Activated naive CD4-positive, alpha-beta T cell treated with anti-CD3 and anti-CD28 coated beads, Interleukin-2, amount 10 ng/mL, durations not matched to agents 7 days and 5 days (primary cell): ENCODE measurements around the gene PRKAG1.

ENCODE experiments used
- CTCF ChIA-PET: fragments of 350-600 bp; sonication (Branson Sonifier 250); formaldehyde crosslinking; loops from one replicate; lab custom pipeline; 2021; ENCODE audit warnings: antibody characterized with exemption; lab: Charles Lee
- DNase-seq: peaks from one replicate; pipeline ENCODE4 v3.0.0-alpha.2; 2020
- H3K27ac Mint-ChIP-seq: one replicate; pipeline ENCODE4 v1.8.0; 2021; ENCODE audit warnings: mild to moderate bottlenecking, moderate library complexity, mixed read lengths
- H3K27me3 Mint-ChIP-seq: one replicate; pipeline ENCODE4 v1.8.0; 2021; ENCODE audit warnings: mild to moderate bottlenecking, mixed read lengths
- H3K36me3 Mint-ChIP-seq: one replicate; pipeline ENCODE4 v1.8.0; 2021; ENCODE audit warnings: mixed read lengths
- H3K4me1 Mint-ChIP-seq: one replicate; pipeline ENCODE4 v1.8.0; 2021; ENCODE audit warnings: mixed read lengths
- H3K4me3 Mint-ChIP-seq: one replicate; pipeline ENCODE4 v1.8.0; 2021; ENCODE audit warnings: mild to moderate bottlenecking, moderate library complexity, mixed read lengths
- H3K9me3 Mint-ChIP-seq: one replicate; pipeline ENCODE4 v1.8.0; 2021; ENCODE audit warnings: mixed read lengths

PRKAG1 gene

GRCh38 chr12:49032679-49033447, 14.3 kb upstream of the PRKAG1 start:
- Mint-ChIP-seq H3K36me3 (peaks cover 43% of the 10 kb centered on the region), H3K27ac (peak overlapping the region; percentile 33), H3K27me3 (no peaks in the 10 kb centered on the region), H3K4me1 (peaks cover 4% of the 10 kb centered on the region), H3K9me3 (no peaks in the 10 kb centered on the region), H3K4me3 (no peak overlapping the region)
- DNase-seq = no peak
- CTCF ChIA-PET = interaction anchor here (0.5 to 4.3 kb wide), 4 partner anchors 8 to 234 kb away, joined by 3 to 18 read pairs (median 4); no protein-coding TSS in a partner anchor

DNA sequence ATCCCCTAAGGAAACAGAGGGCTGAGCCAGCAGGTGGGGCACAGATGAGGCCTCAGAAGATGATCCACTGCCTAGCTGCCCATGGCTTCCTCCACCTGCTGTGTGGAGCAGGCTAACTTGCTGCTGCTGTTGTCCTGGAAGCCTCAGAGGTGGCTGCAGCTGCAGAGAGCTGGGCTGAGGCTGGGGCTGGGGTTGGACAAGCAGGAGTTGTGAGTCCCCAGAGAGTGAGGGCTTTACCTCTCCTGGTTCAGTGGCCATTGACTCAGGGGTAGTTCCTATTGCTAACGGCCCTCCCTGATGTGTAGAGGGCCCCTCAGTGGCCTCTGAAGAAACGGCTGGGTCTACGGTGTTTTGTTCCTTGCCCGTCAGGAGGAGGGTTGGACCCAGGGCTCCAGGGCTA, 13.7 kb upstream of the PRKAG1 start:
- H3K27ac Mint-ChIP-seq = peak overlapping the region; percentile 33
- peaks cover 4% of the 10 kb centered on the region for H3K4me1 Mint-ChIP-seq
- no peaks in the 10 kb centered on the region for H3K9me3 Mint-ChIP-seq
- no peaks in the 10 kb centered on the region for H3K27me3 Mint-ChIP-seq
- H3K4me3 Mint-ChIP-seq = no peak overlapping the region
- CTCF ChIA-PET = interaction anchor here (2.0 to 4.3 kb wide), 2 partner anchors 9 to 11 kb away, joined by 5 to 18 read pairs; no protein-coding TSS in a partner anchor
- DNase-seq = no peak
- H3K36me3 Mint-ChIP-seq = peaks cover 48% of the 10 kb centered on the region

DNA sequence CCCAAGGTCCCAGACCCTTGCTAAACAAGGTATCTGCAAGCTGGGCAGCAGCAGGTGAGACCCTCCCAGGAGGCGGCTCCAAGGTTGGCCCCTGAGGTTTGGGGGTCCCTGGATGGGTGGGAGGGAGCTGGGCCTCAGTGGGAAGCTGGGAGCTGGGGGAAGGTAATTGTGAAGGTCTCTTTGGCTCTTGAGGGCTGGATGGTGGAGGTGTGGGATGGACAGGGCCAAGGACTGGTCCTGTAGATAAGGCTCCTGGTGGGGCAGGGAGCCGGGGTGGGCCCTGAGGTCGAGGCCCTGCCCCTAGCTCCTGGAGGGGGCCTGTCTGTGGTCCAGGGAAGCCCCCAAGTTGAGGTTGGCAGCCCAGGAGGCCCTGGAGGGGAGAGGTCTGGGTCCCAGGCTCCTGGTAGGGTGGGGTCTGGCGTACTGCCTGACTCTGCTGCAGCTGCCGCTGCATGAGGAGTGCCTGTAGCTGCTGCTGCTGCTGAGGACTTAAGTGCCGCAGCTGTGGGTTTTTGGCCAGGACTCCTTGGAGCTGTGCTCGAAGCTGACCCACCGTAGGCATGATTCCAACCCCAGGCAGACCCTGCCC, 13.1 kb upstream of the PRKAG1 start:
- Mint-ChIP-seq H3K27me3 (no peaks in the 10 kb centered on the region), H3K9me3 (no peaks in the 10 kb centered on the region), H3K4me1 (peaks cover 4% of the 10 kb centered on the region), H3K36me3 (peaks cover 43% of the 10 kb centered on the region), H3K4me3 (no peak overlapping the region), H3K27ac (no peak overlapping the region)
- CTCF ChIA-PET = interaction anchor here (2.0 kb wide), 1 partner anchor 10 kb away, joined by 5 read pairs; no protein-coding TSS in a partner anchor
- no peak for DNase-seq

- peak overlapping the region; percentile 37 for H3K27ac Mint-ChIP-seq
- CTCF ChIA-PET = interaction anchor here (0.7 to 2.4 kb wide), 4 partner anchors 10 to 13 kb away, joined by 3 to 22 read pairs (median 6); no protein-coding TSS in a partner anchor
Observed at GRCh38 chr12:49030714-49031572, 12.4 kb upstream of the PRKAG1 start.

DNA sequence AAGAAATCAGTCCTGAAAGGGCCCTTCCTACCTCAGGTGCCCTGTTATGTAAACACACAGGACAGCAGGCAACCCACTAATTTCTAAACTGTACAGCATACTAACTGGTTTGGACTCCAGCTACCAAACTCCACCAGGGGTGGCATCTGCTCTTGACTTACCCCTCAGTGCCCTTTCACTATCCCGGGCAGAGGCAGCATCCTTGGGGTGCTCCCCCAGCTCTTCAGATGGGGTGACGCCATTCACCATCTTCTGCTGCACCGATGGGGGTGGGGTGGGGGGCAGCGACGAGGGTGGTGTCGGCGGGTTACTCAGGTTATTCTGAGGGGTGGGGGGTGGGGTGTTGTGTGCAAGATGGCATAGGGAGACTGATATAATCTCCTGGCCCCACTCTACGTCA, 11.5 kb upstream of the PRKAG1 start:
- DNase-seq = no peak
- Mint-ChIP-seq H3K36me3 (peaks cover 46% of the 10 kb centered on the region), H3K27ac (no peak overlapping the region), H3K9me3 (no peaks in the 10 kb centered on the region), H3K4me3 (no peak overlapping the region), H3K4me1 (peaks cover 4% of the 10 kb centered on the region), H3K27me3 (no peaks in the 10 kb centered on the region)
- CTCF ChIA-PET = interaction anchor here (0.6 to 2.4 kb wide), 5 partner anchors 10 to 16 kb away, joined by 3 to 22 read pairs (median 4); no protein-coding TSS in a partner anchor

More at GRCh38 chr12:49030714-49031572, 12.4 kb upstream of the PRKAG1 start:
- Mint-ChIP-seq H3K27me3 (no peaks in the 10 kb centered on the region), H3K4me1 (peaks cover 4% of the 10 kb centered on the region), H3K36me3 (peaks cover 45% of the 10 kb centered on the region), H3K4me3 (no peak overlapping the region), H3K9me3 (no peaks in the 10 kb centered on the region)
- DNase-seq = no peak

DNA sequence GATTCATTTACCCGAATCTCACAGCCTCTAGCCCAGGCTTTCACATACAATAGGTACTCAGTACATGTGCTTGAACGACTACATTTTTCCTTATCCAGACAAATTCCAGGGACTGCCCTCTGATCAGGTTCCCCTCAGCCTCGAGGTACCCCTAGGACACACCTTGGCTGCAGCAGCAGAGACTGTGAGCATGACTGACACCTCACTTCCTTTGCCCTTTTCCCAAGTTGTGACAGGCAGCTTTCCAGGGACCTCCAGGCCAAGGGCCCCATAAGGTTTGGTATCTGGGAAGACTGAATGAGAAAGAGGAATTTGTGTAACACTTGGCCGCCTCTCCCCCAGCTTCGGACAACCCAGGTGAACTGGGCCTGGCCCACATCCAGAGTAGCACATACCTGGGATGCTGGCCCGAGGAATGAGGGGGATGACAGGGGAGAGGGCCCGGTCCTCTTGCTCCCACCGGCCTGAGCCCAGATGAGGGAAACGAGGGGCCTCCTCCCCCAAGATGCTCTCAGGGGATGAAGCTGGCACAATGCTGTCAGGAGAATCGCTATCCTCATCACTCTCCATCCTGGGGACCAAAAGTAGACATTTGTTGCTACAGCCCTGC, 10.2 kb upstream of the PRKAG1 start:
- CTCF ChIA-PET = interaction anchor here (2.2 to 2.4 kb wide), 2 partner anchors 15 to 17 kb away, joined by 5 to 22 read pairs; no protein-coding TSS in a partner anchor
- Mint-ChIP-seq H3K36me3 (peaks cover 42% of the 10 kb centered on the region), H3K4me1 (peaks cover 4% of the 10 kb centered on the region), H3K9me3 (no peaks in the 10 kb centered on the region), H3K27me3 (no peaks in the 10 kb centered on the region), H3K27ac (no peak overlapping the region), H3K4me3 (no peak overlapping the region)
- no peak for DNase-seq

- peak overlapping the region; percentile 24 for H3K27ac Mint-ChIP-seq
- peaks cover 4% of the 10 kb centered on the region for H3K4me1 Mint-ChIP-seq
- peaks cover 45% of the 10 kb centered on the region for H3K36me3 Mint-ChIP-seq
- CTCF ChIA-PET = interaction anchor here (0.6 to 2.2 kb wide), 3 partner anchors 16 to 32 kb away, joined by 3 to 7 read pairs (median 5); no protein-coding TSS in a partner anchor
- H3K9me3 Mint-ChIP-seq = no peaks in the 10 kb centered on the region
- H3K27me3 Mint-ChIP-seq = no peaks in the 10 kb centered on the region
- DNase-seq = no peak
- no peak overlapping the region for H3K4me3 Mint-ChIP-seq
Observed at GRCh38 chr12:49027846-49028555, 9.4 kb upstream of the PRKAG1 start.

DNA sequence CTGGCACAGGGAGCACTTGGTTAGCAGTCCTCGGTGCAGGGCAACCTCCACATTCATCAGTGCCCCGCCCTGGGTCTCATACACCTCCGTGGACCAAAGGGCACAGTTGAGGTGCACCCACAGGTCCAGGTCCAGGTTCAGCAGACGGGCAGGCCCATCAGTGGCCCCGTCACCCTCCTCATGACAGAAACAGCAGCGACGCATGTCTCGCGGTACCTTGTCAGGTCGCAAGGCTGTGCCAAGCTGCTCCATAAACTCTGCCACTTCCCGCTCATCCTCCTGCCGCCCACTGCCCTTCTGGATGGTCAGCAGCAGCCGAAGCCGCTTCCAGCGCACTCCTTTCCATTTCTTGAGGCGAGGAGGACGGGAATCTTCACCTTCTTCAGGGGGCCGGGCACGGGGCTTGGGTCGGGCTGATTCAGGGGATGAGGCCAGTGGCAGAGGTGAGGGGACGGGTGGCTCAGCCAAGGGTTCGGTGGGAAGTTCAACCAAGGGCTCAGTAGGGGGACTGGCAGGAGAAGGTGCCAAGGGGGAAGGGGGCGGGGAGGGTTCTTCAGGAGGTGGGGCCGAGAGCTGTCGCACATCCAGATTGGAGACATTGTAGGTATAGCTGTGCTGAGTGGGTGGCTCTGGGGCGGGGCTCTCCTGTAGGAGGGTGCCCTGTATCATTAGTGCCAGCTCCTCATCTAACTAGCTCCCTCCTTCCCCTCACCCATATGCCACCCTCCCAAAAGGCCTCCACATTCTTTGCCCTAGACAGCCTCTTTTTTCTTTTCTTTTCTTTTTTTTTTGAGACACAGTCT, 8.3 kb upstream of the PRKAG1 start:
- CTCF ChIA-PET = interaction anchor here (0.8 to 2.2 kb wide), 3 partner anchors 15 to 19 kb away, joined by 3 to 7 read pairs (median 5); no protein-coding TSS in a partner anchor
- H3K4me3 Mint-ChIP-seq = no peak overlapping the region
- no peaks in the 10 kb centered on the region for H3K27me3 Mint-ChIP-seq
- H3K9me3 Mint-ChIP-seq = no peaks in the 10 kb centered on the region
- no peak for DNase-seq
- peaks cover 4% of the 10 kb centered on the region for H3K4me1 Mint-ChIP-seq
- H3K36me3 Mint-ChIP-seq = peaks cover 43% of the 10 kb centered on the region
- no peak overlapping the region for H3K27ac Mint-ChIP-seq

DNA sequence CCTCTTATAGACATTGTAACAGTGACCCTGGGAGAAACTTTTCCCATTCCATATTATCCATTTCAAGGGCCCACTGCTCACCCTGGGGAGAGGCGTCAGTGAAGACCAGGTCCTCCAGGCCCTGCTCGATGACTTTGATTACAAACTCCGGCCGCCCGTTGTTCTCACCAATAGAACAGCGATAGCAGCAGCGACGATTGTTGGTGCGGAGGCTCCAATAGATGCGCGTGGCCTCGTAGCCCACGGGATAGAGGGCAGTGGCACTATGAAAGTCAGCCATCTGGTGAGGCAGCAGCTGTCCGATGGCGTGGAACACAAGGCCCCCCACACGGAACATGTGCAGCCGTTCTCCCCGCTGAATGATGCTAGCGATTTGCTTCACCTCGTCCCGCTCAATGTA, 7.5 kb upstream of the PRKAG1 start:
- no peak overlapping the region for H3K4me3 Mint-ChIP-seq
- H3K9me3 Mint-ChIP-seq = no peaks in the 10 kb centered on the region
- CTCF ChIA-PET = no interaction called here
- H3K4me1 Mint-ChIP-seq = peaks cover 4% of the 10 kb centered on the region
- peaks cover 45% of the 10 kb centered on the region for H3K36me3 Mint-ChIP-seq
- no peaks in the 10 kb centered on the region for H3K27me3 Mint-ChIP-seq
- H3K27ac Mint-ChIP-seq = no peak overlapping the region
- DNase-seq = no peak

- H3K9me3 Mint-ChIP-seq = no peaks in the 10 kb centered on the region
- CTCF ChIA-PET = interaction anchor here (1.2 to 1.3 kb wide), 2 partner anchors 18 to 33 kb away, joined by 4 to 5 read pairs; no protein-coding TSS in a partner anchor
- peaks cover 50% of the 10 kb centered on the region for H3K36me3 Mint-ChIP-seq
- H3K4me1 Mint-ChIP-seq = peaks cover 4% of the 10 kb centered on the region
- no peaks in the 10 kb centered on the region for H3K27me3 Mint-ChIP-seq
- no peak for DNase-seq
- no peak overlapping the region for H3K27ac Mint-ChIP-seq
- H3K4me3 Mint-ChIP-seq = no peak overlapping the region
Observed at GRCh38 chr12:49025463-49025862, 6.9 kb upstream of the PRKAG1 start.

DNA sequence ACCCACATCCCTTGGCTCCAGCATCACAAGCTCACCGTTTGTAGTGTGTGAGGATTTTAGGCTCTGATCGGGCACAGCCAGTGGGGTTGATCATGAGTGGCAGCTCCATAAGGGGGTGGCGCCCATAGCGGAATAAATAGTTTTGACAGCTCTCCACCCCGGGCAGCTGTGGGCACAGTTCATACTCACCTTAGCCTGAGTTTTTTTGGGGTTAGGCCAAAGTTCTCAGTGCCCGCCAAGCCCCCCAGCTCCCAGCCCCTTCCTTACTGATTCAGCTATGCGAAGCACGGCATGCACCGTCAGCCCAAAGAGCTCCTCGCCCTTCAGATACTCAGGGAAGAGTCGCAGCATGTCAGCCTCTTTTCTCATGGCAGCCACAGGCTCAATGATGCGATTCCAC, 6.0 kb upstream of the PRKAG1 start:
- Mint-ChIP-seq H3K36me3 (peaks cover 54% of the 10 kb centered on the region), H3K27me3 (no peaks in the 10 kb centered on the region), H3K4me3 (no peak overlapping the region), H3K9me3 (no peaks in the 10 kb centered on the region), H3K4me1 (peaks cover 5% of the 10 kb centered on the region), H3K27ac (no peak overlapping the region)
- CTCF ChIA-PET = interaction anchor here (0.7 to 1.3 kb wide), 3 partner anchors 9 to 32 kb away, joined by 4 to 5 read pairs (median 4); no protein-coding TSS in a partner anchor
- no peak for DNase-seq

GRCh38 chr12:49023812-49024211, 5.2 kb upstream of the PRKAG1 start:
- H3K9me3 Mint-ChIP-seq = no peaks in the 10 kb centered on the region
- no peak overlapping the region for H3K4me3 Mint-ChIP-seq
- CTCF ChIA-PET = interaction anchor here (1.0 kb wide), 1 partner anchor 20 kb away, joined by 3 read pairs; no protein-coding TSS in a partner anchor
- no peaks in the 10 kb centered on the region for H3K27me3 Mint-ChIP-seq
- peaks cover 51% of the 10 kb centered on the region for H3K36me3 Mint-ChIP-seq
- no peak for DNase-seq
- H3K27ac Mint-ChIP-seq = no peak overlapping the region
- peaks cover 11% of the 10 kb centered on the region for H3K4me1 Mint-ChIP-seq
